ENCODE measurements around the gene ARL5B.

ARL5B gene

GRCh38 chr10:18718991-18719390, 59.8 kb downstream of the ARL5B start:
- DNase-seq = no peak

GRCh38 chr10:18719811-18720210, 60.6 kb downstream of the ARL5B start:
- no peak for DNase-seq

- no peak for DNase-seq
Measured at GRCh38 chr10:18721067-18721466, 61.8 kb downstream of the ARL5B start.

- no peak for DNase-seq
Measured at GRCh38 chr10:18723801-18724200, 64.6 kb downstream of the ARL5B start.

Measured in activated effector memory CD4-positive, alpha-beta T cell treated with Interleukin-2 at 50 U/mL for 16 hours (primary cell).